Measurements from ENCODE around the gene SULT2B1. TPM values are rescaled to one million over a fixed set of nuclear protein-coding genes. Genes with fewer than 3 reads are reported as not detected.

Gene SULT2B1
- total and polyA plus RNA-seq, 5 donors from 2014 or later = 0.16 to 0.82 TPM; not detected in 3

DNA sequence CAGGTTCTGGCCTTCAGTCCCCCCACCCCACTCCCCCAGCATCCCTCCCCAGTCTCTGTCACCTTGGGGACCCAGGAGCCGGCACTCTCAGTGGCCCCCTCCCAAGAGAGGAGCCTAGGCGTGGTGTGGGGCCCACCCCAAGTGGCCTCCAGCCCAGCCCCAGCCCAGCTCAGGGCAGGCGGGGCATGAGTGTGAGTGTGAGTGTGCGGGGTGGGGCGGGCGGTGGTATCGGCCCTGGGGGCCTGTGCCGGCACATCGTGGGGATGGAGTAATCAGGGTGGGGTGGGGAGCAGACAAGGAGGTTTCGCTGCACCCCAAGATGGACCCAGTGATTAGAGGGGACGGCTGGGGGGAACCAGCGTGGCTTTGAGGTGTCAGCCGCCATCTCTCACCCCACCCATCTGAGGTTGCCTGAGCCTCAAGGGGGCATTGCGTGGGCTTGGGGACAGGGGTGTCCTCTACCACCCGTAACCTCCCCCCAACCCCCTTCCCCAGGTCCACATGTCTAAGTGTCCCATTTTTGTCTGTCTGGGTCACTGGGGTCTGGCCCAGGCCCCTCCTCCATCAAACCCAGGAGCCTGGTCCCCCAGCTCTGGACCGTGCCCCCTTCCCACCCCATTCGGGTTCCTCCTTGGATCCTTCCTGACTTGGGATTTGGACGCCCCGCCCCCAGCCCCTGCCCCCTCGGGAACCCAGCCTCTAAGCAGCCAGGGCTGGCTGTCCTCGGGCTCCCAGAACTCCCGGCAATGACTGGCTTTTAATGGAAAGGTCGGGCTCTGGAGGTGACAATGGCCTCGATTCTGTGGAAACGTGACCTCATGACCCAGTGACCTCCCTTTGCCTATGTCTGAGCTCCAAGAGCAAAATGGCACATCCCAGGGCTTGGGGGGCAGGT is 6.9 kb upstream of the SULT2B1 start:
- ATAC-seq (ENCODE audit: low read depth in 2 of 2) (no peak), DNase-seq (no peak)
- no peak overlapping the region for H3K4me3 Mint-ChIP-seq
- H3K27ac ChIP-seq (ENCODE audit: insufficient read depth, low read length, poor library complexity, severe bottlenecking) = no peak overlapping the region
- H3K4me3 ChIP-seq (ENCODE audit: low read depth, low read length) = no peak overlapping the region
- H3K27me3 Mint-ChIP-seq = no peaks in the 10 kb centered on the region
- H3K36me3 ChIP-seq (ENCODE audit: control insufficient read depth, insufficient read depth, low read length) = no peaks in the 10 kb centered on the region
- H3K27ac Mint-ChIP-seq = no peak overlapping the region
- H3K9me3 ChIP-seq (ENCODE audit: control insufficient read depth in 2 of 2, low read length in 2 of 2) = no peaks in the 10 kb centered on the region
- no peaks in the 10 kb centered on the region for H3K27me3 ChIP-seq (ENCODE audit: control insufficient read depth, insufficient read depth, low read length)
- no peaks in the 10 kb centered on the region for H3K4me1 ChIP-seq (ENCODE audit: control insufficient read depth, insufficient read depth, low read length, poor library complexity, severe bottlenecking)
- no peaks in the 10 kb centered on the region for H3K36me3 Mint-ChIP-seq
- H3K4me1 Mint-ChIP-seq = peaks cover 0 to 2% (median 0%) of the 10 kb centered on the region in 4 donors
- peaks cover 0 to 2% (median 0%) of the 10 kb centered on the region in 7 donors for H3K9me3 Mint-ChIP-seq

DNA sequence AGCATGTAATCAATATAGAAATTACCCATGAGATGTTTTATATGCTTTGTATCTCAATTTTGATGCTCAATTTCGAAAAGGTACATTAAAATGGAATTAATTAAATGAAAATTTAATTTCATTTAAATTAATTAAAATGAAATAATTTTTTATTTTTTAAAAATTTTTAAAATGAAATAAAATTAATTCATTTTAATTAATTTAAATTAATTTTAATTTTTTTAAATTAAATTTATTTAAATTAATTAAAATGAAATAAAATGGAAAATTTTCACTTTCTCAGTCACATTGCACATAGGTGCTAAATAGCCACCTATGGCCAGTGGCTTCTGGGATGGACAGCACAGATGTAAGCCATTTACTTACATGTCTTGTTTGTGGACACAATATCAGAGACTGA is 4.2 kb upstream of the SULT2B1 start:
- Histone ChIP-seq H3K4me1 (ENCODE audit: control insufficient read depth, insufficient read depth, low read length, poor library complexity, severe bottlenecking) (no peaks in the 10 kb centered on the region), H3K36me3 (ENCODE audit: control insufficient read depth, insufficient read depth, low read length) (no peaks in the 10 kb centered on the region), H3K9me3 (ENCODE audit: control insufficient read depth in 2 of 2, low read length in 2 of 2) (no peaks in the 10 kb centered on the region), H3K4me3 (ENCODE audit: low read depth, low read length) (no peak overlapping the region), H3K27me3 (ENCODE audit: control insufficient read depth, insufficient read depth, low read length) (no peaks in the 10 kb centered on the region), H3K27ac (ENCODE audit: insufficient read depth, low read length, poor library complexity, severe bottlenecking) (no peak overlapping the region)
- H3K27me3 Mint-ChIP-seq = no peaks in the 10 kb centered on the region
- H3K4me1 Mint-ChIP-seq = peaks cover 0 to 2% (median 0%) of the 10 kb centered on the region in 4 donors
- no peak overlapping the region for H3K4me3 Mint-ChIP-seq
- DNase-seq (no peak), ATAC-seq (ENCODE audit: low read depth in 2 of 2) (no peak)
- no peak overlapping the region for H3K27ac Mint-ChIP-seq
- no peaks in the 10 kb centered on the region for H3K9me3 Mint-ChIP-seq
- H3K36me3 Mint-ChIP-seq = no peaks in the 10 kb centered on the region

DNA sequence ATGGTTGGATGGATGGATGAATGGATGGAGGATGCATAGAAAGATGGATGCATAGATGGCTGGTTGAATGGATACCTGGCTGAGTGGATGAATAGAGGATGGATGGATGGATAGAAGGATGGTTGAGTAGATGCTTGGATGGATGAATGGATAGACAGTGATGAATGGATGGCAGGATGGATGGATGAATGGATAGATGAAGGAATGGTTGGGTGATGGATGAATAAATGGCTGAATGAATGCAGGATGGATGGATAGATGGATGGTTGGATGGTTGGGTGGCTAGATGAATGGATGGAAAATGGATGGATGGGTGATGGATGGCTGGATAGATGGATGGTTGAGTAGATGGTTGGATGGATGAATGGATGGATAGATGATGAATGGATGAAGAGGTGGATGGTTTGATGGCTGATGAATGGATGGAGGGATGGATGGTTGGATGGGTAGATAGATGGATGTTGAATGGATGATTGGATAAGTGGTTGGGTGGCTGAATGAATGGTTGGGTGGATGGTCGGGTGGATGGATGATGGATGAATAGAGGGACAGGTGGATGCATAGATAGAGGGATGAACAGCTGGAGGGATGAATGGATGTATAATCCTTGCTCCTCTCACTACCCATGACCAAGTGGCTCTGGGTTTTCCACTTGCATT is 3.6 kb upstream of the SULT2B1 start:
- Histone ChIP-seq H3K9me3 (ENCODE audit: control insufficient read depth in 2 of 2, low read length in 2 of 2) (no peaks in the 10 kb centered on the region), H3K4me1 (ENCODE audit: control insufficient read depth, insufficient read depth, low read length, poor library complexity, severe bottlenecking) (no peaks in the 10 kb centered on the region), H3K27me3 (ENCODE audit: control insufficient read depth, insufficient read depth, low read length) (no peaks in the 10 kb centered on the region), H3K27ac (ENCODE audit: insufficient read depth, low read length, poor library complexity, severe bottlenecking) (no peak overlapping the region), H3K36me3 (ENCODE audit: control insufficient read depth, insufficient read depth, low read length) (no peaks in the 10 kb centered on the region), H3K4me3 (ENCODE audit: low read depth, low read length) (no peak overlapping the region)
- no peaks in the 10 kb centered on the region for H3K4me1 Mint-ChIP-seq
- no peak overlapping the region for H3K27ac Mint-ChIP-seq
- H3K4me3 Mint-ChIP-seq = no peak overlapping the region
- no peaks in the 10 kb centered on the region for H3K27me3 Mint-ChIP-seq
- ATAC-seq (ENCODE audit: low read depth in 2 of 2) = no peak
- H3K9me3 Mint-ChIP-seq = no peaks in the 10 kb centered on the region
- DNase-seq = no peak
- no peaks in the 10 kb centered on the region for H3K36me3 Mint-ChIP-seq

DNA sequence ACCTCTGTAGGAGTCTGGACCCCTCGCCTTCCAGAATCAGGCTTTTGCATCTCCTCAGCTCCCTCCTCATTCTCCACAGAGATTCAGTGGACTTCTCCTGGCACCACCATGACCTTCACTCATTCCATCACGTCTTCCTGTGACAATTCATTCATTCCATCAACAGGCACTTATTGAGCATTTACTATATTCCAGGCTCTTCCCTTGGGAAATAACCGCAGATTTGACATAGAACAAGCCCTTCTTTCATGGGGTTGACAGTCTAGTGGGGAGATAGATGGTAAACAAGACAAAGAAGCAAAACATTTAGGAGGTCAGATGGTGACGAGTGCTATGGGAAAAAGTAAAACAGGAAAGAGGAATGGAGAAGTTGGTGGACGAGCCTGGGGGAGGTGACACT is 2.6 kb upstream of the SULT2B1 start:
- H3K4me3 Mint-ChIP-seq = no peak overlapping the region
- H3K4me1 ChIP-seq (ENCODE audit: control insufficient read depth, insufficient read depth, low read length, poor library complexity, severe bottlenecking) = no peaks in the 10 kb centered on the region
- no peaks in the 10 kb centered on the region for H3K27me3 Mint-ChIP-seq
- H3K4me3 ChIP-seq (ENCODE audit: low read depth, low read length) = no peak overlapping the region
- no peaks in the 10 kb centered on the region for H3K36me3 ChIP-seq (ENCODE audit: control insufficient read depth, insufficient read depth, low read length)
- ATAC-seq (ENCODE audit: low read depth in 2 of 2) = no peak
- DNase-seq = no peak
- H3K4me1 Mint-ChIP-seq = no peaks in the 10 kb centered on the region
- H3K27ac Mint-ChIP-seq = no peak overlapping the region
- H3K9me3 Mint-ChIP-seq = no peaks in the 10 kb centered on the region
- no peak overlapping the region for H3K27ac ChIP-seq (ENCODE audit: insufficient read depth, low read length, poor library complexity, severe bottlenecking)
- no peaks in the 10 kb centered on the region for H3K9me3 ChIP-seq (ENCODE audit: control insufficient read depth in 2 of 2, low read length in 2 of 2)
- H3K27me3 ChIP-seq (ENCODE audit: control insufficient read depth, insufficient read depth, low read length) = no peaks in the 10 kb centered on the region
- no peaks in the 10 kb centered on the region for H3K36me3 Mint-ChIP-seq

DNA sequence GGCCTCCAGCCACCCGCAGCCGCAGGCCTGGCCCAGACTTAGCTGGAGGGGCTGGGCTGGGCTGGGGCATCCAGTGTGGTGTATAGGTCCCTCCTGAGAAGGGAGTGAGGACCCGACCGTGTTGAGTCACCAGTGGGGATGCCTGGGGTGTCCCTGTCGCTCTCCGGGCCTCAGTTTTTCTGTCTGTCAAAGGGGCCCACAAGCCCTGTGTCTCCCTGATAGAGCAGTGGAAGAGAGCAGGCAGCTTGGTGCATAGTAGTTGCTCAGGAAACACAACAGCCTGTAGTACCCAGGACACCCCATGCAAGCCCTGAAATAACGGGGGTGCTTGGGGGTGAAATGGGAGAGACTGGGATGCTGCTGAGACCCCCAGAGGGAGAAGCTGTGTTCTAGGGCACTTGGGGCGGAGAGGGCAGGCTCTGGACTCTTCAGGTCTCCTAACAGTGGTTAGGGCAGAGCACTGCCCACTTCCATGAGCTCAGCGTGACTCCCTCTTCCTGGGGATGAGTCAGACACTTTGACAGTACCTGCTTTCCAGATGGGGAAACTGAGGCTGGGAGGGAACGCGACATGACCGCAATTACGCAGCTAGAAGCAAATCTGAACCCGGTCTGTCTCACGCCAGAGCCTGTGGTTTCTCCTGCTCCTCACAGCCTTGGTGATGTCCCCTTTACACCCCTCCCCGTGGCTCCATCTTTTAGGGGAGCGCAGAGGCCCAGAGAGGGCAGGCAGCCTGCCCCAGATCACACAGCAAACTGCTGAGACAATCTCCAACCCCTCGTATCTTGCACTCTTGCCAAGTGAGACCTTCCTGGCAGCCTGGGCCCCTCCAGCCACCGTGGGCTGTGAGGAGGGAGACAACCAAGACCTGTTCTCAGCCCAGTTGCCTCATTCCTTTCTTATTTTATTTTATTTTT is 692 bp downstream of the SULT2B1 start:
- Mint-ChIP-seq H3K4me3 (no peak overlapping the region), H3K36me3 (no peaks in the 10 kb centered on the region), H3K27ac (no peak overlapping the region), H3K27me3 (peaks cover 5% of the 10 kb centered on the region), H3K4me1 (peaks cover 0 to 2% (median 0%) of the 10 kb centered on the region in 4 donors), H3K9me3 (no peaks in the 10 kb centered on the region)
- Histone ChIP-seq H3K36me3 (ENCODE audit: control insufficient read depth, insufficient read depth, low read length) (no peaks in the 10 kb centered on the region), H3K27ac (ENCODE audit: insufficient read depth, low read length, poor library complexity, severe bottlenecking) (no peak overlapping the region), H3K9me3 (ENCODE audit: control insufficient read depth in 2 of 2, low read length in 2 of 2) (no peaks in the 10 kb centered on the region), H3K27me3 (ENCODE audit: control insufficient read depth, insufficient read depth, low read length) (no peaks in the 10 kb centered on the region), H3K4me1 (ENCODE audit: control insufficient read depth, insufficient read depth, low read length, poor library complexity, severe bottlenecking) (no peaks in the 10 kb centered on the region), H3K4me3 (ENCODE audit: low read depth, low read length) (no peak overlapping the region)
- no peak for DNase-seq
- no peak for ATAC-seq (ENCODE audit: low read depth in 2 of 2)

DNA sequence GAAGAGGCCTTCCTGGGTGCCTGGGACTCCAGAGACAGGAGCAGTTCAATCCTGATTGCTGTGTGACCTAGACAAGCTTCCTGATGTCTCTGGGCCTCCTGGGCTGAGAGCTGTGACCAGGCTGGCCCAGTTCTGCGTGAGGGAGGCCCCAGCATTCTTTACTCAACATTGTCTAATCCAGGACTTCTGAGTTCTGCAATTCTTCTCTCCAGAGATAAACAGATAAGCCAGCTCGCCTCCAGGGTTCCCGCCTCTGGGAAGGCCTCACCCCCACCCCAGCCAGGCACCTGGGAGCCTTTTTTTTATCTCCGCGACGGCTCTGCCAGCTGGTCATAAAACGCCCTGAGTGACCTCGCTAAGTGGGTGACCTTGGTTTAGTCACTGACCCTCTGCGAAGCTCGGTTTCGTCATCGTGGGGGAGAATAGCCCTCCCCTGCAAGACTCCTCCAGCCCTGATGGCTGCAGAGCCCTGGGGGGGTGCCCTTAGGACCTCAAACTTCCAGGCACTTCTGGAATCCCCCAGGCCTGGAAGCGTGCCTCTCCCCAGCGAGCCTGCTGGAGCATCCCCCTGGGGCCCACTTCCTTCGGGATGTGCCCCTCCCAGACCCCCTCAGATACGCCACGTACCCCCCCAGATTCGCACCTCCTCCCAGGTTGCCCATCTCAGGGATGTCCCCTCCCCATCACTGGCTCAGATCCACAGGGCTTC is 1.9 kb downstream of the SULT2B1 start:
- Mint-ChIP-seq H3K36me3 (no peaks in the 10 kb centered on the region), H3K9me3 (no peaks in the 10 kb centered on the region), H3K27ac (no peak overlapping the region), H3K4me1 (peaks cover 0 to 2% (median 0%) of the 10 kb centered on the region in 4 donors), H3K27me3 (peaks cover 6% of the 10 kb centered on the region), H3K4me3 (no peak overlapping the region)
- Histone ChIP-seq H3K36me3 (ENCODE audit: control insufficient read depth, insufficient read depth, low read length) (no peaks in the 10 kb centered on the region), H3K27me3 (ENCODE audit: control insufficient read depth, insufficient read depth, low read length) (no peaks in the 10 kb centered on the region), H3K27ac (ENCODE audit: insufficient read depth, low read length, poor library complexity, severe bottlenecking) (no peak overlapping the region), H3K4me1 (ENCODE audit: control insufficient read depth, insufficient read depth, low read length, poor library complexity, severe bottlenecking) (no peaks in the 10 kb centered on the region), H3K9me3 (ENCODE audit: control insufficient read depth in 2 of 2, low read length in 2 of 2) (no peaks in the 10 kb centered on the region), H3K4me3 (ENCODE audit: low read depth, low read length) (no peak overlapping the region)
- ATAC-seq (ENCODE audit: low read depth in 2 of 2) (no peak), DNase-seq (no peak)

DNA sequence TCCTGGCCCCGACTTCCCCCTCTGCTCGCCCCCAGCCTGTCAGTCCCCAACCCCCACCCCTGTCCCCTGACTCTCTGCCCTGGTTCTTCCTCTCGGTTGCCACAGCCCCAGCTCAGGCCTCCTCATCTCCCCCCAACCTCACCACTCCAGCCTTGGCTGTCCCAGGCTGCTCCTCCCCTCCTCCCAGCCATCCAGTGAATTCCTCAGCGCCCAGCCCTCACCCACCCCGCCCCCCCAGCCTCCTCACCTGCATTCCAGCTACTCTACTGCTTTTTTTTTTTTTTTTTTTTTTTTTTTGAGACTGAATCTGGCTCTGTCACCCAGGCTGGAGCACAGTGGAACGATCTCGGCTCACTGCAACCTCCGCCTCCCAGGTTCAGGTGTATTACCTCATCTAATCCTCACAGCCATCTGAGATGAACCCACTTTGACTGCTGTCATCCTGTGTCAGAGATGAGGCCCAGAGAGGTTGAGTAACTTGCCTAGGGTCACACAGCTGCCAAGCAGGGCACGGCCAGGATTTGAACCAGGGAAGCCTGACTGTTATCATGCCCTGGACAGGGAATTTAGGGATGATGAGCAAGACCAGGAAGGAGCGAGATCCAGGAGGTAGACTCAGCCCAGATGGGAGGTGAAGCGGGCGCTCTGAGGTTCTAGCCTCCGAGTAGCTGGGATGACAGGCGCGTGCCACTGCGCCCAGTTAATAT is 2.6 kb downstream of the SULT2B1 start:
- Mint-ChIP-seq H3K36me3 (no peaks in the 10 kb centered on the region), H3K4me1 (peaks cover 0 to 2% (median 0%) of the 10 kb centered on the region in 4 donors), H3K4me3 (no peak overlapping the region), H3K27me3 (peaks cover 9% of the 10 kb centered on the region), H3K9me3 (no peaks in the 10 kb centered on the region), H3K27ac (no peak overlapping the region)
- ATAC-seq (ENCODE audit: low read depth in 2 of 2) (no peak), DNase-seq (no peak)
- H3K27me3 ChIP-seq (ENCODE audit: control insufficient read depth, insufficient read depth, low read length) = no peaks in the 10 kb centered on the region
- no peaks in the 10 kb centered on the region for H3K4me1 ChIP-seq (ENCODE audit: control insufficient read depth, insufficient read depth, low read length, poor library complexity, severe bottlenecking)
- H3K9me3 ChIP-seq (ENCODE audit: control insufficient read depth in 2 of 2, low read length in 2 of 2) = no peaks in the 10 kb centered on the region
- H3K36me3 ChIP-seq (ENCODE audit: control insufficient read depth, insufficient read depth, low read length) = no peaks in the 10 kb centered on the region
- no peak overlapping the region for H3K27ac ChIP-seq (ENCODE audit: insufficient read depth, low read length, poor library complexity, severe bottlenecking)
- no peak overlapping the region for H3K4me3 ChIP-seq (ENCODE audit: low read depth, low read length)
